Ascending aorta (tissue), 2 donors: Measurements from ENCODE around the gene LPGAT1. TPM values are rescaled to one million over a fixed set of nuclear protein-coding genes. Genes with fewer than 3 reads are reported as not detected.
"Not testable (repeated sequence)": the region's sequence is repeated elsewhere in the genome, so short reads cannot be mapped to it uniquely, and the experiment has no call there.

Experiments
- DNase-seq, 2 donors: peaks; one replicate each; pipeline ENCODE4 v3.0.0-alpha.2; 2019; ENCODE audit warnings: low spot score in 2 of 2
- H3K27ac ChIP-seq, 2 donors: fragments of 200-600 bp; sonication (generic); one replicate each; pipeline ENCODE4 v1.5.1; 2016 to 2017; ENCODE audit warnings: mild to moderate bottlenecking in 1 of 2
- H3K27me3 ChIP-seq: fragments of 200-600 bp; sonication (generic); one replicate; pipeline ENCODE4 v1.5.1; 2017
- H3K36me3 ChIP-seq, 2 donors: fragments of 200-600 bp; sonication (generic); one replicate each; pipeline ENCODE4 v1.5.1; 2016
- H3K4me1 ChIP-seq, 2 donors: fragments of 200-600 bp; sonication (generic); one replicate each; pipeline ENCODE4 v1.5.1; 2016 to 2017; ENCODE audit warnings: mild to moderate bottlenecking in 1 of 2
- H3K4me3 ChIP-seq, 2 donors: fragments of 200-600 bp; sonication (generic); one replicate each; pipeline ENCODE4 v1.5.1; 2016 to 2017; ENCODE audit warnings: mild to moderate bottlenecking in 1 of 2
- H3K9me3 ChIP-seq, 2 donors: fragments of 200-600 bp; sonication (generic); one replicate each; pipeline ENCODE4 v1.5.1; 2016
- intact Hi-C: fragments of 100-400 bp; cut with DNase I; formaldehyde crosslinking; loops from one replicate; pipeline ENCODE4 v1.15.1; 2023
- total RNA-seq: library from RNA; depleted of rRNA; stranded (reverse); fragments of >200 nt; gene quantifications from one replicate; pipeline ENCODE4 v1.1.0, GENCODE V29; 2016
- TF ChIP-seq, protein P1 (sequence below), 3 experiments: fragments of 200-600 bp in 2 of 3; fragments of 450-650 bp in 1 of 3; sonication (generic) in 2 of 3; IDR thresholded peaks; one replicate each; pipeline ENCODE4 v1.5.1; 2016 to 2019; ENCODE audit warnings: antibody characterized with exemption in 3 of 3, mild to moderate bottlenecking in 1 of 3, moderate library complexity in 1 of 3

The LPGAT1 gene
- total RNA-seq, 1 donor from 2014 or later: 17.1 TPM

DNA sequence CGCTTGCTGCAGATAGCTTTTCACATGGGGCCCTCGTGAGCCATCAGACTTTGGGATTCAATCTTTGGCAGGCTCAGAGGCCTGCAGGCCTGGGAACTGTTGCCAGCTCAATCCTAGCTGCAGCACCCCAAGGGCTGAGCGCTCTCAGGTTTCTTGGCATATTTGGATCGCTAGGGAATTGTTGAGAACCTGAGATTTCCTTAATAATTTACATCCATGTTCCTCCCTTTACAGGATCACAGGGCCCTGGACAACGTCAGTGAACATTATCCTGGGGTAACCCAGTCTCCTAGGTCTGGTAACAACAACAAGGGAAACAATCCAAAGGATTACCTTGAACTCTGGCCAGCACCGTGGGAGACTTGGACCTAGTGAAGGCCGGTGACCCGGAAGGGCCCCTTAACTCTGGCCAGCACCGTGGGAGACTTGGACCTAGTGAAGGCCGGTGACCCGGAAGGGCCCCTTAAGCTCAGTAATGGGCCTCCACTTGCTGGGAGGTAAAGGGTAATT lies 105.8 kb downstream of the LPGAT1 start:
- TF ChIP-seq, protein P1, sequence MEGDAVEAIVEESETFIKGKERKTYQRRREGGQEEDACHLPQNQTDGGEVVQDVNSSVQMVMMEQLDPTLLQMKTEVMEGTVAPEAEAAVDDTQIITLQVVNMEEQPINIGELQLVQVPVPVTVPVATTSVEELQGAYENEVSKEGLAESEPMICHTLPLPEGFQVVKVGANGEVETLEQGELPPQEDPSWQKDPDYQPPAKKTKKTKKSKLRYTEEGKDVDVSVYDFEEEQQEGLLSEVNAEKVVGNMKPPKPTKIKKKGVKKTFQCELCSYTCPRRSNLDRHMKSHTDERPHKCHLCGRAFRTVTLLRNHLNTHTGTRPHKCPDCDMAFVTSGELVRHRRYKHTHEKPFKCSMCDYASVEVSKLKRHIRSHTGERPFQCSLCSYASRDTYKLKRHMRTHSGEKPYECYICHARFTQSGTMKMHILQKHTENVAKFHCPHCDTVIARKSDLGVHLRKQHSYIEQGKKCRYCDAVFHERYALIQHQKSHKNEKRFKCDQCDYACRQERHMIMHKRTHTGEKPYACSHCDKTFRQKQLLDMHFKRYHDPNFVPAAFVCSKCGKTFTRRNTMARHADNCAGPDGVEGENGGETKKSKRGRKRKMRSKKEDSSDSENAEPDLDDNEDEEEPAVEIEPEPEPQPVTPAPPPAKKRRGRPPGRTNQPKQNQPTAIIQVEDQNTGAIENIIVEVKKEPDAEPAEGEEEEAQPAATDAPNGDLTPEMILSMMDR (IDR thresholded peaks at IDR 0.05): no peak
- no peaks in the 10 kb centered on the region for H3K27me3 ChIP-seq
- DNase-seq: no peak
- intact Hi-C loops: no loop called here
- H3K27ac ChIP-seq: no peak overlapping the region
- no peaks in the 10 kb centered on the region for H3K36me3 ChIP-seq
- no peaks in the 10 kb centered on the region for H3K9me3 ChIP-seq
- no peak overlapping the region for H3K4me3 ChIP-seq
- H3K4me1 ChIP-seq: no peaks in the 10 kb centered on the region

DNA sequence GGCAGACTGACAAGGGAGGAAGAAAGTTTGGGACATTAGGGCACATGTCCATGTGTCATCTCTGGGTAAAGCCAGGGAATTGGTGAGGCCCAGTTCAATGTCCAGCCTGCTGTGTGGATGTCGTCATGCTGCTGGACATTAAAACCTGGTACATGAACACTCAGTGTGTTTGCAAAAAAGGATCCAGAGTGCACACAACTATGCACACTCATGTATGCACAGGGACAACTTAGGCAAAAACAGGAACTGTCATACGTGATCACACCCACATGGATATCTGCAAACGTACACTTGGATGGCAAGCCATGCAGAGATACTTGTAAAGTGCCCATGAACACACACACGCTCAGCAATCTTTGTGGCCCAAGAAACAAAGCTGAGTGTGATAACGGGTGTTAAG lies 107.3 kb downstream of the LPGAT1 start:
- no peak for DNase-seq
- no peaks in the 10 kb centered on the region for H3K27me3 ChIP-seq
- H3K9me3 ChIP-seq: no peaks in the 10 kb centered on the region
- TF ChIP-seq, protein P1 (IDR thresholded peaks at IDR 0.05): no peak
- H3K4me3 ChIP-seq: no peak overlapping the region
- no peaks in the 10 kb centered on the region for H3K36me3 ChIP-seq
- H3K27ac ChIP-seq: no peak overlapping the region
- intact Hi-C loops: no loop called here
- no peaks in the 10 kb centered on the region for H3K4me1 ChIP-seq

DNA sequence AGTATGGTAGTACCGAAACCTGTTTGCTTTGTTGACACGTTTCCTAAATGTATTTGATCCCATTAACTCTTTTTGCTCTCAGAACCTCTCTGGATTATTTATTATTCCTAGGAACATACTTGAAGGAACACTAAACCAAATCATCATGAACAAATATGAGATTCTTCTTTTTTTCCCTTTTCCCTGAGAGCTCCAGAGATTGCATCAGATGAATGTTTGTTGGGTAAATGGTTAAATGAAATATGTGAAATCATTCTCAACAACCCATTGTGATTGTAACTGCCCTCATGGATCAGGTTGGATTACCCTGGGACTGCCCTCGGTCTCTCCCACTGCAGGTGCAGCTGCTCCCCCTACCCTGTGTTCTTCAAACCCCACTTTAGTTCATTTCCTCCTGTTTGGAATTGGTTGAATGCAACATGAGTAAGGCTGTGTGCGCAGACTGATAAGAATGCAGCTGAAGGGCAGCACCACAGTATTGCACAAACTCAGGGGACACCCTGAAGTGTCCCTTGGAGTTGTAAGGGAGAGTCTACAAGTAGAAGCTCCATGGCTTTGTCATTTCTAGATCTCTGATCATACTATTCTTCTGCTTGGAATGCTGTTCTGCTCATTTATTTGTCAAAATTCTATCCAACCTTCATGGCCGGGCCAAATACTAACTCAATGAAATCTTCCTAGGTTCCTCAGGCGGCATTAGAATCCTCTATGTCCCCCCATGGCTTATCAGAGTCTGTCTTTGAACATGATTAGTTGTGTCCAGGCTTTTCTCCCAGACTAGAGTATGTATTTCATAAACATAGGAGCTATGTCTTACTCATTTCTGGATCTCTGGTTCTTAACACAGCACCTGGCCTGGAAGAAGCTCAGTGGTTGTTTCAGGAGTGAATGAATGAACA lies 108.0 kb downstream of the LPGAT1 start:
- no peak overlapping the region for H3K27ac ChIP-seq
- no peak overlapping the region for H3K4me3 ChIP-seq
- TF ChIP-seq, protein P1 (IDR thresholded peaks at IDR 0.05): no peak
- H3K4me1 ChIP-seq: no peaks in the 10 kb centered on the region
- DNase-seq: no peak
- no peaks in the 10 kb centered on the region for H3K27me3 ChIP-seq
- H3K36me3 ChIP-seq: no peaks in the 10 kb centered on the region
- no peaks in the 10 kb centered on the region for H3K9me3 ChIP-seq
- intact Hi-C loops: no loop called here

DNA sequence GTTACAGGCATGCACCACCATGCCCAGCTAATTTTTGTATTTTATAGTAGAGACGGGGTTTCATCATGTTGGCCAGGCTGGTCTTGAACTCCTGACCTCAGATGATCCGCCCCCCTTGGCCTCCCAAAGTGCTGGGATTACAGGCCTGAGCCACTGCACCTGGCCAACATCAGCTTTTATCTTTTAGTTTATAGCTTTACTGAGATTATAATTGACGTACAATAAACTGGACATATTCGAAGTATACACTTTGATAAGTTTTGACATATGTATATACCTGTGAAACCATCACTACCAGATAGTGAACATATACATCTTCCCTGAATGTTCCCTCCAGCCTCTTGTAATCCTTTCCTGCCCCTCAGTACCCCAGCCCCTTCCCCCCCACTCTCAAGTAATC lies 114.0 kb downstream of the LPGAT1 start:
- H3K27ac ChIP-seq, H3K36me3 ChIP-seq, intact Hi-C loops, DNase-seq, H3K4me1 ChIP-seq, H3K4me3 ChIP-seq, H3K9me3 ChIP-seq, H3K27me3 ChIP-seq: not testable (repeated sequence)

DNA sequence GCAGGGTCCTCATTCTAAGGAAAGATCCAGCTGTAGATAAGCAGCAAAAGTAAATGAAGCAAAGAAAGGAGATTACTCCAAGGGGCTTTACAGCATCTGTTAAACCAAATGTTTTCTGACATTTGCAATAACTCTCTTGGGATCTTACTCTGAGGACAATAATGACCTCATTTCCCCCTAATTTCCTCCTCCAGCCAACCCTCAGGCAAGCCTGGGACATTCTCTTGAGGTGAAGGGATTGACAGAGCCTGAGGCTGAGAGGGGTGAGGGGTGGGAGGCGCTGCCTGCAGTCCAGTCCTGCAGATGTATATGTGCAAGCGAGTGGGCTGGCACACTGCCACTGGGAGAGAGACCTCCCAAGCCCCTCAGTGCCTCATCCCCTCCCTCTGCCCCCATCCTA lies 114.6 kb downstream of the LPGAT1 start:
- no peak overlapping the region for H3K27ac ChIP-seq
- no peaks in the 10 kb centered on the region for H3K4me1 ChIP-seq
- H3K4me3 ChIP-seq: no peak overlapping the region
- intact Hi-C loops: no loop called here
- no peak for DNase-seq
- H3K9me3 ChIP-seq: no peaks in the 10 kb centered on the region
- H3K27me3 ChIP-seq: no peaks in the 10 kb centered on the region
- TF ChIP-seq, protein P1 (IDR thresholded peaks at IDR 0.05): no peak
- no peaks in the 10 kb centered on the region for H3K36me3 ChIP-seq

DNA sequence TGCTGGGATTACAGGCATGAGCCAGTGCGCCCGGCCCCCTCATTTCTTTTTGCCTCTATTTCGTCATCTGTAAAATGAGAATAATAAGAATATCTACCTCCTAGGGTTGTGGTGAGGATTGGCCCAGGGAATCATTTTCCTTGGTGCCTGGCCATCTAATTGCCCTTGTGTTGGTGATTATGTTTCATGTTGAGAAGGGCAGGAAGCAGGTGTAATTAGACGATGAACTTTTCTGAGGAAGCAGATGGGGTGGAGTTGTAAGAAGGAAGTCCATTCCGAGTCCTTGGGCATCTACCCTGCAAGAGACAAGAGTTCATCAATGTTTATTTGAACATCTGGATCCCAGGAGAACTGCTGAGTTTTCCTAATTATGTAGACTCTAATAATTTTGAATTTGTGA lies 116.4 kb downstream of the LPGAT1 start:
- intact Hi-C loops: no loop called here
- Histone ChIP-seq H3K4me3 (no peak overlapping the region), H3K27ac (no peak overlapping the region), H3K36me3 (no peaks in the 10 kb centered on the region), H3K9me3 (no peaks in the 10 kb centered on the region), H3K4me1 (no peaks in the 10 kb centered on the region), H3K27me3 (no peaks in the 10 kb centered on the region)
- DNase-seq: no peak
- TF ChIP-seq, protein P1 (IDR thresholded peaks at IDR 0.05): no peak
